Neural progenitor cell (in vitro differentiated cells): ENCODE results near the gene MTREX. TPM values are rescaled to one million over a fixed set of nuclear protein-coding genes. Genes with fewer than 3 reads are reported as not detected.

ENCODE experiments used
- DNase-seq: peaks from one replicate; pipeline ENCODE4 v3.0.0-alpha.2; 2016; ENCODE audit warnings: low spot score
- H2AFZ ChIP-seq: fragments of 200-600 bp; sonication (generic); replicated peaks from 2 replicates; pipeline ENCODE4 v1.6.1; 2016; ENCODE audit warnings: antibody characterized with exemption
- H3F3A ChIP-seq: fragments of 200-600 bp; sonication (generic); 2 replicates; pipeline ENCODE4 v1.6.1; 2016; ENCODE audit warnings: antibody characterized with exemption, low read depth
- H3K27ac ChIP-seq: fragments of 200-600 bp; sonication (generic); 2 replicates; pipeline ENCODE4 v1.5.1; 2016; ENCODE audit warnings: mild to moderate bottlenecking
- H3K27me3 ChIP-seq: fragments of 200-600 bp; sonication (generic); 2 replicates; pipeline ENCODE4 v1.6.1; 2016; ENCODE audit warnings: mild to moderate bottlenecking, moderate library complexity
- H3K36me3 ChIP-seq: fragments of 200-600 bp; sonication (generic); 2 replicates; pipeline ENCODE4 v1.5.1; 2016
- H3K4me1 ChIP-seq: fragments of 200-600 bp; sonication (generic); 2 replicates; pipeline ENCODE4 v1.6.1; 2016; ENCODE audit warnings: mixed run types
- H3K4me2 ChIP-seq: fragments of 200-600 bp; sonication (generic); 2 replicates; pipeline ENCODE4 v1.6.1; 2016
- H3K4me3 ChIP-seq: fragments of 200-600 bp; sonication (generic); 2 replicates; pipeline ENCODE4 v1.5.1; 2016
- H3K79me2 ChIP-seq: fragments of 200-600 bp; sonication (generic); 2 replicates; pipeline ENCODE4 v1.6.1; 2016; ENCODE audit warnings: low read depth
- H3K9ac ChIP-seq: fragments of 200-600 bp; sonication (generic); 2 replicates; pipeline ENCODE4 v1.6.1; 2016
- H3K9me3 ChIP-seq: fragments of 200-600 bp; sonication (generic); 2 replicates; pipeline ENCODE4 v1.5.1; 2016; ENCODE audit warnings: low read depth
- H4K20me1 ChIP-seq: fragments of 200-600 bp; sonication (generic); 2 replicates; pipeline ENCODE4 v1.6.1; 2016; ENCODE audit warnings: low read depth
- H3K27ac Mint-ChIP-seq: 3 replicates; pipeline ENCODE4 v1.8.0; 2021; ENCODE audit warnings: mixed read lengths
- H3K27me3 Mint-ChIP-seq: 2 replicates; pipeline ENCODE4 v1.8.0; 2022; ENCODE audit warnings: low read depth, mild to moderate bottlenecking, inconsistent platforms, moderate library complexity, mixed read lengths; ENCODE audit not compliant: insufficient read depth
- H3K36me3 Mint-ChIP-seq: 3 replicates; pipeline ENCODE4 v1.8.0; 2021; ENCODE audit warnings: mixed read lengths
- H3K4me1 Mint-ChIP-seq: 3 replicates; pipeline ENCODE4 v1.8.0; 2021; ENCODE audit warnings: mixed read lengths
- H3K4me3 Mint-ChIP-seq: 3 replicates; pipeline ENCODE4 v1.8.0; 2021; ENCODE audit warnings: mild to moderate bottlenecking, moderate library complexity, mixed read lengths
- H3K9me3 Mint-ChIP-seq: 3 replicates; pipeline ENCODE4 v1.8.0; 2020; ENCODE audit warnings: mixed read lengths
- CTCF ChIP-seq: fragments of 200-600 bp; sonication (generic); IDR thresholded peaks from 2 replicates; pipeline ENCODE4 v1.5.1; 2017; ENCODE audit warnings: antibody characterized with exemption, mild to moderate bottlenecking
- EZH2 ChIP-seq: fragments of 200-600 bp; sonication (generic); IDR thresholded peaks from 2 replicates; pipeline ENCODE4 v1.6.1; 2017; ENCODE audit warnings: antibody characterized with exemption, mild to moderate bottlenecking, moderate library complexity
- EZH2phosphoT487 ChIP-seq: fragments of 200-600 bp; sonication (generic); IDR thresholded peaks from 2 replicates; pipeline ENCODE4 v1.6.1; 2017; ENCODE audit warnings: antibody characterized with exemption
- total RNA-seq: library from RNA; depleted of rRNA; stranded (reverse); fragments of >200 nt; gene quantifications from 2 replicates; pipeline ENCODE4 v1.2.3, GENCODE V29; 2015; ENCODE audit warnings: low replicate concordance

The MTREX gene
- total RNA-seq, 1 donor from 2014 or later = 198 TPM

DNA sequence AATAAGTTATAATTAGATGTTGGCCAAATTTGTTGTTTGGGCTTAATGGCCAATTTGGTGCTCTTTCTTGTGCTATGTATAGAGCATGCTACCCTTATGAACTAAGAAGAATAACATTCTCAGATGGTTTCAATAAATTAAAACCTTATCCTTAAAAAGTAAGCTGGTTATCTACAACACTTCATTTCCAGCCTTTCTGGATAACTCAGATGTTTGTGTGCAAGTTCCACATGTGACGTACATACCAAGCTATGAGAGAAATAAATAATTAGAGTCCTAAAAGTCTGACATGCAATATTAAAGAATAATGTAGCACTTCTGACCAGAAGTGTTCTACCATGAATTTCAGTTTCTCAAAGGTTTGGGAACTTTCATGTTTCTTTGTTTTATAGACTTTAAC, 11.7 kb downstream of the MTREX start:
- H3K4me3 ChIP-seq = no peak overlapping the region

DNA sequence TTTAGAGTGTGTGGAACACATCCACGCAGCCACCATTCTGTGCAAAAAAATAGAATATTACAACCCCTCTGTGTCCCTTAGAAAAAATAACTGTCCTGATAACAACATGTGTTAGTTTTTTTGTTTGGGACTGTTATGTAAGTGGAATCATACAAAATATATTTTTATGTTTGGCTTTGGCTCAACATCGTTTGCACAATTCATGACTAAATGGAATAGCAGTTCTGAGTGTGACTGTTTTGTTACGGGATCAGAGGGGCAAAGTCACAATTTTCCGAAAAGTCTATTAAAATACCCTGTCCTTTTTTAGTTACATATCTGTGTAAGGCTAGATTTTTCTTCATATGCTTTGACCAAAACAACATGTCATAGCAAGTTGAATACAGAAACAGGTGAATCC, 12.8 kb downstream of the MTREX start:
- H3K36me3 Mint-ChIP-seq = peaks cover 23% of the 10 kb centered on the region
- Histone ChIP-seq H2AFZ (no peak overlapping the region), H3K27me3 (no peaks in the 10 kb centered on the region), H3K79me2 (peaks cover 94% of the 10 kb centered on the region), H3K27ac (no peak overlapping the region), H3K4me2 (no peak overlapping the region), H3K36me3 (peaks cover 9% of the 10 kb centered on the region), H3K4me1 (no peaks in the 10 kb centered on the region), H3K9ac (no peak overlapping the region), H4K20me1 (peaks cover 27% of the 10 kb centered on the region), H3F3A (no peaks in the 10 kb centered on the region), H3K4me3 (no peak overlapping the region), H3K9me3 (no peaks in the 10 kb centered on the region)
- peaks cover 16% of the 10 kb centered on the region for H3K9me3 Mint-ChIP-seq
- H3K4me3 Mint-ChIP-seq = no peak overlapping the region
- no peaks in the 10 kb centered on the region for H3K27me3 Mint-ChIP-seq
- H3K27ac Mint-ChIP-seq = no peak overlapping the region
- no peak for DNase-seq
- no peaks in the 10 kb centered on the region for H3K4me1 Mint-ChIP-seq
- TF ChIP-seq CTCF (no peak), EZH2 (no peak), EZH2phosphoT487 (no peak)

More for the DNA sequence above, 11.7 kb downstream of the MTREX start:
- no peaks in the 10 kb centered on the region for H3K27me3 ChIP-seq
- H4K20me1 ChIP-seq = peaks cover 27% of the 10 kb centered on the region
- no peak overlapping the region for H3K9ac ChIP-seq
- no peaks in the 10 kb centered on the region for H3K4me1 ChIP-seq
- H3K27ac ChIP-seq = no peak overlapping the region
- H3K4me1 Mint-ChIP-seq = no peaks in the 10 kb centered on the region
- H3K36me3 ChIP-seq = peaks cover 4% of the 10 kb centered on the region
- no peak overlapping the region for H3K27ac Mint-ChIP-seq
- H3K36me3 Mint-ChIP-seq = peaks cover 22% of the 10 kb centered on the region
- H3K9me3 Mint-ChIP-seq = peaks cover 19% of the 10 kb centered on the region
- H2AFZ ChIP-seq = no peak overlapping the region
- peaks cover 96% of the 10 kb centered on the region for H3K79me2 ChIP-seq
- no peaks in the 10 kb centered on the region for H3K9me3 ChIP-seq
- no peak for DNase-seq
- H3F3A ChIP-seq = no peaks in the 10 kb centered on the region
- TF ChIP-seq EZH2 (no peak), CTCF (no peak), EZH2phosphoT487 (no peak)
- H3K4me2 ChIP-seq = no peak overlapping the region
- H3K4me3 Mint-ChIP-seq = no peak overlapping the region
- no peaks in the 10 kb centered on the region for H3K27me3 Mint-ChIP-seq

GRCh38 chr5:55324006-55324405, 16.2 kb downstream of the MTREX start:
- H3K27ac ChIP-seq = no peak overlapping the region
- H3K9me3 ChIP-seq = no peaks in the 10 kb centered on the region
- Mint-ChIP-seq H3K27me3 (no peaks in the 10 kb centered on the region), H3K27ac (no peak overlapping the region), H3K4me3 (no peak overlapping the region), H3K36me3 (peaks cover 16% of the 10 kb centered on the region), H3K4me1 (no peaks in the 10 kb centered on the region), H3K9me3 (no peaks in the 10 kb centered on the region)
- no peak overlapping the region for H3K4me2 ChIP-seq
- H4K20me1 ChIP-seq = peaks cover 23% of the 10 kb centered on the region
- no peaks in the 10 kb centered on the region for H3K27me3 ChIP-seq
- H3K36me3 ChIP-seq = peaks cover 12% of the 10 kb centered on the region
- peaks cover 81% of the 10 kb centered on the region for H3K79me2 ChIP-seq
- no peak for DNase-seq
- no peak overlapping the region for H3K9ac ChIP-seq
- H3K4me3 ChIP-seq = no peak overlapping the region
- no peaks in the 10 kb centered on the region for H3K4me1 ChIP-seq
- H3F3A ChIP-seq = no peaks in the 10 kb centered on the region
- no peak for TF ChIP-seq EZH2
- no peak for TF ChIP-seq CTCF
- no peak for TF ChIP-seq EZH2phosphoT487
- H2AFZ ChIP-seq = no peak overlapping the region
